Loucy (cell line): ENCODE data around the gene NQO2.
A peak's percentile ranks its signal among the peaks of the same experiment; 100 is the strongest.

Source experiments
- EZH2phosphoT487 ChIP-seq: fragments of 200-600 bp; IDR thresholded peaks from 2 replicates; pipeline ENCODE4 v1.6.1; 2018; ENCODE audit warnings: antibody characterized with exemption, mild to moderate bottlenecking, moderate library complexity, borderline replicate concordance
- TF ChIP-seq, protein P1 (sequence below): fragments of 200-600 bp; sonication (generic); conservative IDR thresholded peaks from 2 replicates; pipeline ENCODE4 v1.5.1; 2014; ENCODE audit warnings: mild to moderate bottlenecking, antibody characterized with exemption, low read length

DNA sequence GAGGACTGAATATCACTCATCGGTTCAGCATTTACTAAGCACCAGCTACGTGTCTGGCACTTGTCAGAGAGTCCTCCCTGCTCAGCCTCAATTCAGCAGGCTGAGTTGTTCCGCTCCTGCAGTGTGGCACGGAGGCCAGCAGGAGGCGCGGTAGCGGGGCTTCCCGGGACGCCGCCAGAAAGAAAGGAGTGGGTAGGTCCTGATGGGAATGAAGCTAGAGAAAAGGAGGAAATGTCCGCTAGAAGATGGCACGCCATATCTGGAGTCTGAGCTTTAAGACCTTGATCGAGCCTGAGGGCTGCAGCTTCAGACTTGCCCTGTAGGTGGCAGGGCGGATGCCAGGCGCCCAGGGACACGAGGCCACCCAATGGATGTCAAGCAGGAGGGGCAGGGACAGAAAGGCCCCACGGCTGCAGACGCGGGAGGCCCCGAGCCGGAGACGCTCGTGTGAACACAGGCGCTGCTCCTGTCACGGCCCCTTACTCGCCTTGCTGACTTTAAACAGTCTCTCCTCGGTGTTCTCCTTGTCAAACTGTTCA, 47.1 kb upstream of the NQO2 start:
- TF ChIP-seq, protein P1, sequence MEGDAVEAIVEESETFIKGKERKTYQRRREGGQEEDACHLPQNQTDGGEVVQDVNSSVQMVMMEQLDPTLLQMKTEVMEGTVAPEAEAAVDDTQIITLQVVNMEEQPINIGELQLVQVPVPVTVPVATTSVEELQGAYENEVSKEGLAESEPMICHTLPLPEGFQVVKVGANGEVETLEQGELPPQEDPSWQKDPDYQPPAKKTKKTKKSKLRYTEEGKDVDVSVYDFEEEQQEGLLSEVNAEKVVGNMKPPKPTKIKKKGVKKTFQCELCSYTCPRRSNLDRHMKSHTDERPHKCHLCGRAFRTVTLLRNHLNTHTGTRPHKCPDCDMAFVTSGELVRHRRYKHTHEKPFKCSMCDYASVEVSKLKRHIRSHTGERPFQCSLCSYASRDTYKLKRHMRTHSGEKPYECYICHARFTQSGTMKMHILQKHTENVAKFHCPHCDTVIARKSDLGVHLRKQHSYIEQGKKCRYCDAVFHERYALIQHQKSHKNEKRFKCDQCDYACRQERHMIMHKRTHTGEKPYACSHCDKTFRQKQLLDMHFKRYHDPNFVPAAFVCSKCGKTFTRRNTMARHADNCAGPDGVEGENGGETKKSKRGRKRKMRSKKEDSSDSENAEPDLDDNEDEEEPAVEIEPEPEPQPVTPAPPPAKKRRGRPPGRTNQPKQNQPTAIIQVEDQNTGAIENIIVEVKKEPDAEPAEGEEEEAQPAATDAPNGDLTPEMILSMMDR = peak; percentile 96
- no peak for TF ChIP-seq EZH2phosphoT487
